ENCODE measurements around the gene KCNMA1.
A peak's percentile ranks its signal among the peaks of the same experiment; 100 is the strongest.

The KCNMA1 gene

DNA sequence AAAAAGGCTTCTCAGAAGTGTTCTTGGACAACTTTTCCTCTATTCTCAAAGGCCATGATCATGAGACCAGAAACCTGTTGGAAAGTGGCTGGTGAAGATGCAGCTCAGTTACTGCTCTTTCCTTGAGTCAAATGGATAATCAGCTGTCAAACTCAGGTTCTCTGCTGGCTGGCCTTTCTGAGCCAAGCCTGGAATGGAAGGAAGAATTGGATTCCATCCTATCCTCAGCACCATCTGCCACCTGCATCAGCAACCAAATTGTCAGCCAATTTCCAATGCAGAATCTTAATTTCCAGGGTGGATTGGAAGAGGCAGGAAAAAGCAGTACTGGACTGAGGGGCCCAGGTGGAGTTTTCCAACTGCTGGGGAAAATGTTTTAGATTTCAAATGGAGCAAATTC is 631.7 kb downstream of the KCNMA1 start:
- Histone ChIP-seq H2AFZ (no peak overlapping the region), H3K79me2 (no peaks in the 10 kb centered on the region), H3K4me3 (ENCODE audit: low read depth, low read length) (no peak overlapping the region), H3K27ac (no peak overlapping the region), H3K27me3 (ENCODE audit: control insufficient read depth, insufficient read depth, low read length) (no peaks in the 10 kb centered on the region), H3K9ac (no peak overlapping the region), H3K4me1 (no peaks in the 10 kb centered on the region), H3K4me2 (ENCODE audit: low read length) (no peak overlapping the region), H3K36me3 (ENCODE audit: control insufficient read depth, insufficient read depth, low read length) (no peaks in the 10 kb centered on the region), H3K9me3 (ENCODE audit: control insufficient read depth, low read length) (no peaks in the 10 kb centered on the region)
- TF ChIP-seq, protein P1, sequence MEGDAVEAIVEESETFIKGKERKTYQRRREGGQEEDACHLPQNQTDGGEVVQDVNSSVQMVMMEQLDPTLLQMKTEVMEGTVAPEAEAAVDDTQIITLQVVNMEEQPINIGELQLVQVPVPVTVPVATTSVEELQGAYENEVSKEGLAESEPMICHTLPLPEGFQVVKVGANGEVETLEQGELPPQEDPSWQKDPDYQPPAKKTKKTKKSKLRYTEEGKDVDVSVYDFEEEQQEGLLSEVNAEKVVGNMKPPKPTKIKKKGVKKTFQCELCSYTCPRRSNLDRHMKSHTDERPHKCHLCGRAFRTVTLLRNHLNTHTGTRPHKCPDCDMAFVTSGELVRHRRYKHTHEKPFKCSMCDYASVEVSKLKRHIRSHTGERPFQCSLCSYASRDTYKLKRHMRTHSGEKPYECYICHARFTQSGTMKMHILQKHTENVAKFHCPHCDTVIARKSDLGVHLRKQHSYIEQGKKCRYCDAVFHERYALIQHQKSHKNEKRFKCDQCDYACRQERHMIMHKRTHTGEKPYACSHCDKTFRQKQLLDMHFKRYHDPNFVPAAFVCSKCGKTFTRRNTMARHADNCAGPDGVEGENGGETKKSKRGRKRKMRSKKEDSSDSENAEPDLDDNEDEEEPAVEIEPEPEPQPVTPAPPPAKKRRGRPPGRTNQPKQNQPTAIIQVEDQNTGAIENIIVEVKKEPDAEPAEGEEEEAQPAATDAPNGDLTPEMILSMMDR (IDR thresholded peaks at IDR 0.05): no peak

DNA sequence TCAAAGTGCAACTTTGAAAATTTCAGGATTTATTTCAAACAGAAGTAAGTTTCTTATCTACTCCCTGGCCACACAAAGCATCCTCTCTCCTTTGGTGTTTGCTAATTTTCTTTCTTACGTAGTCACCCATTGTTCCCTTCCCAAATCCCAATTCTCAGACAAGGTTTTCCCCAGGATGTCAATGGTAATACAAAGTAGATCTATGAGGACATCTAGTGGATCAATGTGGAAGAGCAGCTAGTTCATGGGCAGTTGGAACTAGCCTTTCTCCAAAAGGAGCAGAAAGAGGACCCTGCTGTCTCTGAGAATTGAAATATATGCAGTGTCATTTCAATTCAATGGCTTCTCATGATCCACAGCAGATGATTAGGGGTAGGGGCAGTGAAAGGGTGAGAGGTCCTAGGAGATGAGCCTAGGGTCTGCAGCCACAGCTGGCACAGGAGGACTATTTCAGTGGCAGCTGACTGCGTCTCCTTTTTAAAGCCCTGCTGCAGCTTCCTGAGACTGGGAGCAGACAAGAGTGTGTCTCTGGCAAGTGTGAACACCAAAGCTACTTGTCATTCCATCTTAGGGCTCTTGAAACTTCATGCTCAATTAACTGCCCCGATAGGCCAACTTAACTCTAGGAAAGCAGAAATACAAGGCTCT is 632.6 kb downstream of the KCNMA1 start:
- TF ChIP-seq, protein P1 (IDR thresholded peaks at IDR 0.05): peak; percentile 53
- no peak overlapping the region for H3K4me2 ChIP-seq (ENCODE audit: low read length)
- H3K79me2 ChIP-seq: no peaks in the 10 kb centered on the region
- H3K9ac ChIP-seq: no peak overlapping the region
- no peak overlapping the region for H3K4me3 ChIP-seq (ENCODE audit: low read depth, low read length)
- H3K27me3 ChIP-seq (ENCODE audit: control insufficient read depth, insufficient read depth, low read length): no peaks in the 10 kb centered on the region
- H3K4me1 ChIP-seq: no peaks in the 10 kb centered on the region
- H3K9me3 ChIP-seq (ENCODE audit: control insufficient read depth, low read length): no peaks in the 10 kb centered on the region
- no peak overlapping the region for H3K27ac ChIP-seq
- H3K36me3 ChIP-seq (ENCODE audit: control insufficient read depth, insufficient read depth, low read length): no peaks in the 10 kb centered on the region
- no peak overlapping the region for H2AFZ ChIP-seq

DNA sequence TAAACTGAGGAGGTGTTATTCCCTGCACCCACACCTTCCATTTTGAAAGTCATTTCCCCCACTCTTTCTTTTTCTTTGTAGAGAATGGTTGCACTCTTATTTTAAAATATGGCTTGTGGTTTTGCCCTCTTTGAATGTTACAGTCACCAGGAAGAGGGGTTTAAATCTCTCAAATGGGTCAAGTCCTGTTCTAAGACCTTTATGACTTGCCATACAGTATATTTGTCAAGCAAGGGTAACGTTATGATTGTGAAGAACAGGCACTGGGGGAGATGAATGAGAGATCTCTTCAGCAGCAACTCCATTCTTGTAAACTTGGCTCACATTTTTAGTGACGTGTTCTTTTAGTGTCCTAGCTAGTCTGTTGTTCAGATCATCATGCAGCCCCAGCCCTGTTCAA is 634.7 kb downstream of the KCNMA1 start:
- no peaks in the 10 kb centered on the region for H3K4me1 ChIP-seq
- no peak overlapping the region for H3K27ac ChIP-seq
- no peak overlapping the region for H3K4me3 ChIP-seq (ENCODE audit: low read depth, low read length)
- no peaks in the 10 kb centered on the region for H3K36me3 ChIP-seq (ENCODE audit: control insufficient read depth, insufficient read depth, low read length)
- no peak overlapping the region for H3K4me2 ChIP-seq (ENCODE audit: low read length)
- no peak overlapping the region for H3K9ac ChIP-seq
- no peak overlapping the region for H2AFZ ChIP-seq
- no peaks in the 10 kb centered on the region for H3K79me2 ChIP-seq
- no peaks in the 10 kb centered on the region for H3K9me3 ChIP-seq (ENCODE audit: control insufficient read depth, low read length)
- no peaks in the 10 kb centered on the region for H3K27me3 ChIP-seq (ENCODE audit: control insufficient read depth, insufficient read depth, low read length)
- TF ChIP-seq, protein P1 (IDR thresholded peaks at IDR 0.05): no peak

DNA sequence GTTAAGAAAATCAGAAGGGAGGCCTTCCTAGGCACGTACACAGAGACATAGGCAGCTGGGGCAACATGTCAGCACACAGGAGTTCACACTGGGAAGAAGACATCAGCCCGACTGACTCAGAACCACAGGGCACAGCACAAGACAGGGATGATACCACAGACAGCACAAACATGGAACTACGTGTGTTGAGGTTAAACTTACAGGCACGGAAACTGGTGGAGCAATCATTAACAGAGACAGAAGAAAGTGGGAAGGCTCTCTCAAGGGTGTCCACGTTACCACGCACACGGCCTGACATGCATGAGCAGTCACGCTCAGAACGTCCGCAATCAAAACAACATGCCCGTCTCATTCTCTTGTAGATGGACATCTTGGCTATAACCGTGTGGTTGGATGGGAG is 636.4 kb downstream of the KCNMA1 start:
- Histone ChIP-seq H3K4me1 (no peaks in the 10 kb centered on the region), H3K4me3 (ENCODE audit: low read depth, low read length) (no peak overlapping the region), H3K4me2 (ENCODE audit: low read length) (no peak overlapping the region), H3K27ac (no peak overlapping the region), H3K9me3 (ENCODE audit: control insufficient read depth, low read length) (no peaks in the 10 kb centered on the region), H3K27me3 (ENCODE audit: control insufficient read depth, insufficient read depth, low read length) (no peaks in the 10 kb centered on the region), H3K36me3 (ENCODE audit: control insufficient read depth, insufficient read depth, low read length) (no peaks in the 10 kb centered on the region), H2AFZ (no peak overlapping the region), H3K79me2 (no peaks in the 10 kb centered on the region), H3K9ac (no peak overlapping the region)
- TF ChIP-seq, protein P1 (IDR thresholded peaks at IDR 0.05): no peak

DNA sequence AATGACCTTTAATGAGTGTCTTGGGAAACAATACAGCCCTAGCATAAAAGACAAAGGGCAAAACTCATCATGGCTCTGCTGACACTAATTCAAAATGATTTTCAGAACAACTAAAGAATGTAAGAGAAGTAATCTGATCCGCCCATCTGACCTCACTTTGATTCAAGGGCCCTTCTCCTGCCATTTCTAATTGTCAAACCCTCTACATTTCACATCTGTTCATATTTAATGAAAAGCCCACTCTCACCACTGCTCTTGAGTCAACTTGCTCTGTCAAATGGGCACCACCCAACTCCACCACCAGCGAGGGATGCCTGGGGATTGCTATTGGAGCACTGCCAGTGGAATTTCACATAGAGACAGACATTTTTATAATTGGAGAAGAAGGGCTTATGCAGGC is 639.2 kb downstream of the KCNMA1 start:
- Histone ChIP-seq H3K36me3 (ENCODE audit: control insufficient read depth, insufficient read depth, low read length) (no peaks in the 10 kb centered on the region), H3K27ac (no peak overlapping the region), H3K9me3 (ENCODE audit: control insufficient read depth, low read length) (no peaks in the 10 kb centered on the region), H3K27me3 (ENCODE audit: control insufficient read depth, insufficient read depth, low read length) (no peaks in the 10 kb centered on the region), H3K9ac (no peak overlapping the region), H3K4me2 (ENCODE audit: low read length) (no peak overlapping the region), H3K4me3 (ENCODE audit: low read depth, low read length) (no peak overlapping the region), H3K4me1 (no peaks in the 10 kb centered on the region), H3K79me2 (no peaks in the 10 kb centered on the region), H2AFZ (no peak overlapping the region)
- TF ChIP-seq, protein P1 (IDR thresholded peaks at IDR 0.05): no peak

Measured in parathyroid adenoma (tissue), 2 donors.